Lung (tissue), 12 donors: ENCODE data around the gene FLT1. TPM values are rescaled to one million over a fixed set of nuclear protein-coding genes. Genes with fewer than 3 reads are reported as not detected.

Experiments
- ATAC-seq: fragments of 200-7000 bp; cut with Tn5 transposase; one replicate; pipeline ENCODE4 v1.9.1; 2020; ENCODE audit warnings: moderate number of reproducible peaks; ENCODE audit not compliant: insufficient read depth, low FRiP score
- DNase-seq, 3 donors: peaks; one replicate each; pipeline ENCODE4 v3.0.0-alpha.2; 2013 to 2017
- H3K27ac ChIP-seq, 2 donors: one replicate each; pipeline ENCODE4 v1.5.1; 2013; ENCODE audit warnings: mild to moderate bottlenecking in 2 of 2, moderate library complexity in 2 of 2, control low read depth in 1 of 2, inconsistent platforms in 1 of 2, low read depth in 1 of 2, low read length in 1 of 2
- H3K27me3 ChIP-seq, 3 donors: one replicate each; pipeline ENCODE4 v1.5.1; 2013; ENCODE audit warnings: low read length in 2 of 3; ENCODE audit not compliant: control insufficient read depth in 3 of 3, insufficient read depth in 3 of 3
- H3K36me3 ChIP-seq, 4 donors: one replicate each; pipeline ENCODE4 v1.5.1; 2013; ENCODE audit warnings: low read length in 4 of 4, mild to moderate bottlenecking in 1 of 4, moderate library complexity in 1 of 4; ENCODE audit not compliant: control insufficient read depth in 4 of 4, insufficient read depth in 4 of 4
- H3K4me1 ChIP-seq, 5 donors: one replicate each; pipeline ENCODE4 v1.5.1; 2013; ENCODE audit warnings: low read length in 5 of 5, mild to moderate bottlenecking in 2 of 5, moderate library complexity in 1 of 5; ENCODE audit not compliant: control insufficient read depth in 5 of 5, insufficient read depth in 5 of 5
- H3K4me3 ChIP-seq: one replicate; pipeline ENCODE4 v1.5.1; 2013; ENCODE audit warnings: mild to moderate bottlenecking, control low read depth, moderate library complexity
- H3K9ac ChIP-seq, 2 donors: one replicate each; pipeline ENCODE4 v1.5.1; 2013; ENCODE audit warnings: low read length in 2 of 2, control low read depth in 1 of 2; ENCODE audit not compliant: insufficient read depth in 1 of 2
- H3K9me3 ChIP-seq, 4 donors: one replicate each; pipeline ENCODE4 v1.5.1; 2013; ENCODE audit warnings: low read length in 3 of 4, mild to moderate bottlenecking in 1 of 4, moderate library complexity in 1 of 4; ENCODE audit not compliant: control insufficient read depth in 4 of 4, insufficient read depth in 3 of 4
- WGBS, 2 donors: extraction: QIAGEN DNeasy Blood & Tissue Kit; methylation state at CpG; one replicate each; pipeline ENCODE4 v1.1.7; 2013; 5-methylcytosine and 5-hydroxymethylcytosine counted together
- polyA plus RNA-seq, 2 donors: library from polyadenylated mRNA; stranded (reverse); fragments of 200-250 nt; gene quantifications; one replicate each; pipeline ENCODE4 v1.2.1, GENCODE V29; 2013
- total RNA-seq, 2 donors: library from RNA; depleted of rRNA in 1 of 2; stranded (reverse); fragments of >200 nt in 1 of 2; gene quantifications; one replicate each; pipeline ENCODE4 v1.2.1, GENCODE V29; 2014 to 2021
- TF ChIP-seq, protein P1 (sequence below): IDR thresholded peaks from 2 replicates; pipeline ENCODE4 v1.5.1; 2012; ENCODE audit warnings: mild to moderate bottlenecking; ENCODE audit errors: control extremely low read depth, extremely low read depth
- donor health status: control.
- donor health status: control.
- donor health status: Bipolar disorder and iron deficiency.
- donor health status: healthy.
- donor health status: DM: yes; HTN: yes; CAD: no.

FLT1 gene
- total and polyA plus RNA-seq, 4 donors: 4.7 to 71.3 (median 42.2) TPM

DNA sequence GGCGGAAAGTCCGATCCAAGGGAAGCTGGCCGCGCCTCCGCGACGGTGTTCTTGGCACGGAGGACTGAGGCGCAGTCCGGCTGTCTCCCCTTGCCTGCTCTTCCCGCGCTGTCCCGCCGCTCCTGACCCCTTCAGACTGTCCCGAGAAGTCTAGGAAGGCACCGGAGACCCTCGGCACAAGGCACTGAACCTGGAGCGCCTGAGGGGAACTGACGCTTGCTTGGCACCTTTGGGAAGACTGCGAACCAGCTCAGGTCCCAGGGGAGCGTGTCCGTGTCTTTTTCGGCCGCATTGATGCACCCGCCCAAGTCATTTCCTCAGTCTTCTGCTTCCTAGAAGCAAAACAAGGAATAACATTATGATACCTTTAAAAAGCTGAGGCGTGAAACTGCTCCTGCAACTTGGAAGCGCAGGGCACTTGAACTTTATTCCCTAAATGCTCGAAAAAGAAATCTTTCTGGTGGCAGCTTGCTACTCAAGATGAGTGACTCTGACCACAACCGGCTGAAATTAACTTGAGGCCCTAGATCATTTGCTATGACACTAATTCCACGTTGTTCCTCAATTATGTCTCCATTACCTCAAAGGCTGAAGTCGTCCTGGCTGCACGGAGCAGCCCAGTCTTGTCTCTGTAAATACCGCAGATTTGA is 735 bp upstream of the FLT1 start:
- H3K27ac ChIP-seq: peak overlapping the region; percentile 65 to 79
- H3K4me1 ChIP-seq: peaks cover 0 to 14% (median 8%) of the 10 kb centered on the region in 5 donors
- TF ChIP-seq, protein P1, sequence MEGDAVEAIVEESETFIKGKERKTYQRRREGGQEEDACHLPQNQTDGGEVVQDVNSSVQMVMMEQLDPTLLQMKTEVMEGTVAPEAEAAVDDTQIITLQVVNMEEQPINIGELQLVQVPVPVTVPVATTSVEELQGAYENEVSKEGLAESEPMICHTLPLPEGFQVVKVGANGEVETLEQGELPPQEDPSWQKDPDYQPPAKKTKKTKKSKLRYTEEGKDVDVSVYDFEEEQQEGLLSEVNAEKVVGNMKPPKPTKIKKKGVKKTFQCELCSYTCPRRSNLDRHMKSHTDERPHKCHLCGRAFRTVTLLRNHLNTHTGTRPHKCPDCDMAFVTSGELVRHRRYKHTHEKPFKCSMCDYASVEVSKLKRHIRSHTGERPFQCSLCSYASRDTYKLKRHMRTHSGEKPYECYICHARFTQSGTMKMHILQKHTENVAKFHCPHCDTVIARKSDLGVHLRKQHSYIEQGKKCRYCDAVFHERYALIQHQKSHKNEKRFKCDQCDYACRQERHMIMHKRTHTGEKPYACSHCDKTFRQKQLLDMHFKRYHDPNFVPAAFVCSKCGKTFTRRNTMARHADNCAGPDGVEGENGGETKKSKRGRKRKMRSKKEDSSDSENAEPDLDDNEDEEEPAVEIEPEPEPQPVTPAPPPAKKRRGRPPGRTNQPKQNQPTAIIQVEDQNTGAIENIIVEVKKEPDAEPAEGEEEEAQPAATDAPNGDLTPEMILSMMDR: no peak
- H3K27me3 ChIP-seq: peaks cover 6 to 61% (median 60%) of the 10 kb centered on the region in 3 donors
- H3K9me3 ChIP-seq: peaks cover 0 to 1% (median 0%) of the 10 kb centered on the region in 4 donors
- H3K9ac ChIP-seq: no peak overlapping the region
- DNase-seq (no peak), ATAC-seq (no peak)
- H3K4me3 ChIP-seq: no peak overlapping the region
- WGBS, 2 donors: 8% methylated on average over 33 of the region's 33 CpGs
- no peaks in the 10 kb centered on the region for H3K36me3 ChIP-seq

DNA sequence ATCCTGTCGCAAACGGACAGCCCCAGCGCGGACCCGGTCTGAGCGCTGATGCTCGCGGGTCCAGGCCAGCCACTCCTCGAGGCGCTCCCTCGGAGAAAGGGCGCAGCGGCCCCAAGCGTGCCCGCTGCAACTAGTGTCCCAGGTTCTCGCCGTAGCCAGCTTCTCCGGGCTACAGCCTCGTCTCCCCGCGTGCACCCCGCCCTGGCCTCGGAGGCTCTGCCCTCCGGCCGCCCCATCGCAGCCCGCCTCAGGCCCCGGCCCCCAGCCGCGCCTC is 487 bp downstream of the FLT1 start:
- Histone ChIP-seq H3K9ac (no peak overlapping the region), H3K9me3 (peaks cover 0 to 1% (median 0%) of the 10 kb centered on the region in 4 donors), H3K4me3 (peak overlapping the region; percentile 73), H3K36me3 (no peaks in the 10 kb centered on the region), H3K4me1 (peaks cover 0 to 14% (median 10%) of the 10 kb centered on the region in 5 donors), H3K27me3 (peaks cover 6 to 73% (median 68%) of the 10 kb centered on the region in 3 donors), H3K27ac (peak overlapping the region; percentile 79 to 91)
- TF ChIP-seq, protein P1: no peak
- peak; percentile 42 for ATAC-seq
- DNase-seq: no peak
- 1% methylated on average over 26 to 30 of the region's 30 CpGs for whole genome bisulfite sequencing, 2 donors

DNA sequence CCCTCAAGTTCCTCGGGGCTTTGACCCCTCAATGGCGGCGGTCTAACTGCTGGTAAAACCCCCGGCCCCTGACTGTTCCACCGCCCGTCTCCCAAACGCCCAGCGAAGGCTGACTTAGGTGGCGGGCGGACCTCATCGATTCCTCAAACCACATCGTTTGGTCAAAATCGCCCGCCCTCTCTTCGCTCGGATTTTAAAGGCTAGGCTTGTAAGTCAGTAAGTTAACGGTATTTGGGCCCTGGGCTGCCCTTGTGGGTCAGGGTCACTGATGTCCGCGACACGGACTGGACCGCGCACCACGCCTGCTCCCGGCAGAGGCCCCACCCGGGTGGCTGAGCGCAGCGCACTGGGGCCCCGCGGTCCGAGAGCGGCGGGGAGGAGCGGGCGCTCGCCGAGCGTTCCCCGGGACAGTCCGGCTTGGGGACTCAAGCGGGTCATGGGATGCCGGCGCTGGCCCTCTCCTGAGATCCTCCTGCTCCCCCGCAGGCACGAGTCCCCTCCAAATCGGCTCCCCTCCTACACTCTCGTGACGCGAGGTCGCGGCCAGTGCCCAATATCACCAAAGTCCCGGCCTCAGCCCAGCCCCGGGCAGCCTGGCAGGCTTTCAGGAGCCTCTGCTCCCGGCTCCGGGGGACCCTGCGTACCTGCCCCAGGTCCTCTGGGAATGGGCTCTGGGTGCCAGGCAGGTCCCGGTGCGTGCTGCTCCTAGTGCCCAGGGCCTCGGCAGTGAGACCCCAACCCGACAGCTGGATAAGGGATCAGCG is 1.0 kb downstream of the FLT1 start:
- peaks cover 0 to 14% (median 10%) of the 10 kb centered on the region in 5 donors for H3K4me1 ChIP-seq
- WGBS, 2 donors: 1 to 3% methylated on average over 51 to 60 of the region's 60 CpGs

More for the DNA sequence above, 1.0 kb downstream of the FLT1 start:
- Histone ChIP-seq H3K36me3 (no peaks in the 10 kb centered on the region), H3K27me3 (peaks cover 6 to 74% (median 68%) of the 10 kb centered on the region in 3 donors), H3K9ac (no peak overlapping the region), H3K27ac (peak overlapping the region; percentile 79 to 91), H3K4me3 (peak overlapping the region; percentile 73), H3K9me3 (peaks cover 0 to 1% (median 0%) of the 10 kb centered on the region in 4 donors)
- ATAC-seq (no peak), DNase-seq (peak in 2 of 3 donors; percentile 18 to 19)
- TF ChIP-seq, protein P1: no peak
